Gastroesophageal sphincter (tissue), 4 donors: ENCODE results near the gene BID. TPM values are rescaled to one million over a fixed set of nuclear protein-coding genes. Genes with fewer than 3 reads are reported as not detected.

Experiments
- ATAC-seq: fragments of 150-250 bp; one replicate; pipeline ENCODE4 v1.9.1; 2016; ENCODE audit warnings: mild to moderate bottlenecking, moderate library complexity
- H3K27ac ChIP-seq, 4 donors: fragments of 200-600 bp; sonication (generic) in 3 of 4; 1 replicate in 3 of 4; 2 replicates in 1 of 4; pipeline ENCODE4 v1.5.1; 2016 to 2019
- H3K27me3 ChIP-seq: fragments of 200-600 bp; sonication (generic); one replicate; pipeline ENCODE4 v1.5.1; 2019
- H3K36me3 ChIP-seq, 2 donors: fragments of 200-600 bp; sonication (generic); one replicate each; pipeline ENCODE4 v1.5.1; 2019; ENCODE audit warnings: control low read depth in 1 of 2
- H3K4me1 ChIP-seq, 3 donors: fragments of 200-600 bp; sonication (generic); 1 replicate in 2 of 3; 2 replicates in 1 of 3; pipeline ENCODE4 v1.5.1; 2016 to 2019; ENCODE audit warnings: control low read depth in 2 of 3
- H3K4me3 ChIP-seq, 2 donors: fragments of 200-600 bp; sonication (generic); one replicate each; pipeline ENCODE4 v1.5.1; 2019; ENCODE audit warnings: mild to moderate bottlenecking in 1 of 2, moderate library complexity in 1 of 2
- H3K9me3 ChIP-seq, 3 donors: fragments of 200-600 bp; sonication (generic); one replicate each; pipeline ENCODE4 v1.5.1; 2017 to 2019; ENCODE audit warnings: control low read depth in 2 of 3
- CTCF ChIP-seq, 4 experiments: fragments of 200-600 bp in 2 of 4; fragments of 450-650 bp in 2 of 4; sonication (generic) in 1 of 4; IDR thresholded peaks; one replicate each; pipeline ENCODE4 v1.5.1; 2017 to 2019; ENCODE audit warnings: antibody characterized with exemption in 4 of 4, mild to moderate bottlenecking in 2 of 4, moderate library complexity in 2 of 4
- EP300 ChIP-seq: sonication (generic); formaldehyde crosslinking; IDR thresholded peaks from one replicate; pipeline ENCODE4 v1.6.1; 2017; ENCODE audit warnings: antibody characterized with exemption, mild to moderate bottlenecking
- POLR2A ChIP-seq, 2 donors: fragments of 450-650 bp; IDR thresholded peaks; one replicate each; pipeline ENCODE4 v1.6.1; 2017; ENCODE audit warnings: antibody characterized with exemption in 2 of 2, mild to moderate bottlenecking in 2 of 2, moderate library complexity in 1 of 2
- POLR2AphosphoS5 ChIP-seq: sonication (generic); formaldehyde crosslinking; IDR thresholded peaks from one replicate; pipeline ENCODE4 v1.6.1; 2017; ENCODE audit warnings: antibody characterized with exemption
- WGBS, 2 donors: methylation state at CpG; one replicate each; pipeline ENCODE4 v1.1.5; 2018; ENCODE audit warnings: low coverage in 1 of 2; 5-methylcytosine and 5-hydroxymethylcytosine counted together
- total RNA-seq, 4 donors: library from RNA; depleted of rRNA; stranded (reverse); fragments of >200 nt; gene quantifications; one replicate each; pipeline ENCODE4 v1.1.0, GENCODE V29; 2016

Gene BID
- total RNA-seq, 4 donors from 2014 or later, result 5.9 to 34.5 (median 21.4) TPM

DNA sequence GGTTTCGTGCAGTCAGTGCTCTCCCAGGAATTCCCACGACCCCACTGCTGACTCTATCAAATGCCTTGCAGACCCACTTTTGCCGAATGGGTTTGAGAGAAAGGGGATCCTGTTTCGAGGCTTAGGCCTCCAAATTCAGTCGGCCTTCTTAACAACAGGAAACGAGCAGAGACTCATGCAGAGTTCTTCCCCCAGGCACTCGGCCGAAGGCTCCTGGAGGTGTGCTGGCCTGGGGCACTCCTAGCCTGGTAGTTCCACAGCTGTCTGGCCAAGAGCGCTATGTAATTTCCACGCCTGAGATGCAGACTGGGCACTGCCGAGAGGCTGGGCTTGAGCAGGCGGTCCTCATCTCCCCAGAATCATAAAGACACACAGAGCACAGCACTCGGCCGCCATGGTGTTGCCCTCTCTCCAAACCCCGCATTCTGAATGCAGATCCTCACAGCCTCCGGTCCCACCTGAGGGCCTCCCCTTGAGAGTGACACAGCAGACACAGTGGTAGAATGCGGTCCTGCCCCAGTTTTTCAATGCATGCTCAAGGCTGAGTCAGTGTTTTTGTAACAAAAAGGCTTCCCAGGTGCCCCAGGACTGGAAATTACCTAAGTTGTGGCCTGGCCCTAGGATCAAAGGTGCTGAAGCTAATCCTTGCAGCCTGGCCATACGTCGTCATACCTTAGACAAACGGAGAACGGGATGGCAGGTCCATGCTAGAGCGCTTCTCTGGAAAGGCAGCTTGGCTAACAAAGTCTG is 30.2 kb upstream of the BID start:
- 95 to 100% methylated on average over 1 to 8 of the region's 22 CpGs for WGBS, 2 donors
- Histone ChIP-seq H3K27me3 (no peaks in the 10 kb centered on the region), H3K4me3 (no peak overlapping the region), H3K27ac (no peak overlapping the region), H3K9me3 (no peaks in the 10 kb centered on the region), H3K4me1 (no peaks in the 10 kb centered on the region), H3K36me3 (peaks cover 0 to 74% of the 10 kb centered on the region in 2 donors)
- ATAC-seq, result no peak
- TF ChIP-seq POLR2AphosphoS5 (no peak), CTCF (IDR thresholded peaks at IDR 0.05) (no peak), EP300 (no peak), POLR2A (IDR thresholded peaks at IDR 0.05) (no peak)

GRCh38 chr22:17803609-17804270 is 29.5 kb upstream of the BID start:
- WGBS, 2 donors, result 92 to 93% methylated on average over 6 to 11 of the region's 20 CpGs
- Histone ChIP-seq H3K27ac (no peak overlapping the region), H3K9me3 (no peaks in the 10 kb centered on the region), H3K27me3 (no peaks in the 10 kb centered on the region), H3K36me3 (peaks cover 0 to 71% of the 10 kb centered on the region in 2 donors), H3K4me1 (no peaks in the 10 kb centered on the region), H3K4me3 (no peak overlapping the region)
- no peak for TF ChIP-seq EP300
- no peak for TF ChIP-seq POLR2A (IDR thresholded peaks at IDR 0.05)
- no peak for TF ChIP-seq CTCF (IDR thresholded peaks at IDR 0.05)
- TF ChIP-seq POLR2AphosphoS5, result no peak
- ATAC-seq, result no peak

DNA sequence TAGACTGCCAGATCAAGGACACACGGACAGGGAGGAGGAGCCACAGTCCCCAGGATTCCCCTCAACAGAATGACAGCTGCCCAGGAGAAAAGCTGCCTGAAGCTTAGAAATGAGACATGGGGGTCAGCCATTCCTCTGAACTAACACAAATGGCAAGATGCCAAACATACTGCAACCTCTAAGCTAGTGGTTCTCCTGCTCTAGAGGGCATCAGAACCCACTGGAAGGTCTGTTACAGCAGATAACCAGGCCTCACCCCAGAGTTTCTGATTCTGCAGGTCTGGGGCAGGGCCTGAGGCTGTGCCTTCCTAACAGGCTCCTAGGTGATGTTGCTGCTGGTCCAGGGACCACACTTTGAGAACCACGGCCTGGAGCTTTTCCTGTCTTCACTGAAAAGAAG is 28.6 kb upstream of the BID start:
- no peaks in the 10 kb centered on the region for H3K4me1 ChIP-seq
- H3K27me3 ChIP-seq, result no peaks in the 10 kb centered on the region
- H3K4me3 ChIP-seq, result no peak overlapping the region
- no peak overlapping the region for H3K27ac ChIP-seq
- peaks cover 0 to 67% of the 10 kb centered on the region in 2 donors for H3K36me3 ChIP-seq
- no peaks in the 10 kb centered on the region for H3K9me3 ChIP-seq
- ATAC-seq, result no peak
- no peak for TF ChIP-seq CTCF (IDR thresholded peaks at IDR 0.05)
- WGBS, 2 donors, result 80% methylated on average over 1 of the region's 2 CpGs; no CpG with 5 or more reads in 1 of the 2 donors

GRCh38 chr22:17802411-17802810 is 28.1 kb upstream of the BID start:
- TF ChIP-seq POLR2A (IDR thresholded peaks at IDR 0.05) (no peak), POLR2AphosphoS5 (no peak), EP300 (no peak), CTCF (IDR thresholded peaks at IDR 0.05) (no peak)
- no peak for ATAC-seq
- Histone ChIP-seq H3K9me3 (no peaks in the 10 kb centered on the region), H3K27me3 (no peaks in the 10 kb centered on the region), H3K27ac (no peak overlapping the region), H3K4me1 (no peaks in the 10 kb centered on the region), H3K36me3 (peaks cover 0 to 67% of the 10 kb centered on the region in 2 donors), H3K4me3 (no peak overlapping the region)
- 83 to 100% methylated on average over 1 to 5 of the region's 10 CpGs for WGBS, 2 donors
